Keratinocyte (primary cell): ENCODE data around the gene LY86.

ENCODE experiments used
- EZH2 ChIP-seq: IDR thresholded peaks from one replicate; pipeline ENCODE4 v1.6.1; 2012; ENCODE audit warnings: inconsistent platforms, mild to moderate bottlenecking, low read length, moderate library complexity
- TF ChIP-seq, protein P1 (sequence below), 3 experiments: IDR thresholded peaks in 1 of 3; conservative IDR thresholded peaks in 1 of 3; optimal IDR thresholded peaks in 1 of 3; 2 replicates in 2 of 3; 3 replicates in 1 of 3; pipeline versions ENCODE3 to v1.5.1; 2011; ENCODE audit warnings: low read length in 3 of 3, mild to moderate bottlenecking in 3 of 3, moderate library complexity in 2 of 3, control low read depth in 1 of 3, inconsistent platforms in 1 of 3; ENCODE audit not compliant: insufficient read depth in 2 of 3; ENCODE audit errors: extremely low read depth in 1 of 3

DNA sequence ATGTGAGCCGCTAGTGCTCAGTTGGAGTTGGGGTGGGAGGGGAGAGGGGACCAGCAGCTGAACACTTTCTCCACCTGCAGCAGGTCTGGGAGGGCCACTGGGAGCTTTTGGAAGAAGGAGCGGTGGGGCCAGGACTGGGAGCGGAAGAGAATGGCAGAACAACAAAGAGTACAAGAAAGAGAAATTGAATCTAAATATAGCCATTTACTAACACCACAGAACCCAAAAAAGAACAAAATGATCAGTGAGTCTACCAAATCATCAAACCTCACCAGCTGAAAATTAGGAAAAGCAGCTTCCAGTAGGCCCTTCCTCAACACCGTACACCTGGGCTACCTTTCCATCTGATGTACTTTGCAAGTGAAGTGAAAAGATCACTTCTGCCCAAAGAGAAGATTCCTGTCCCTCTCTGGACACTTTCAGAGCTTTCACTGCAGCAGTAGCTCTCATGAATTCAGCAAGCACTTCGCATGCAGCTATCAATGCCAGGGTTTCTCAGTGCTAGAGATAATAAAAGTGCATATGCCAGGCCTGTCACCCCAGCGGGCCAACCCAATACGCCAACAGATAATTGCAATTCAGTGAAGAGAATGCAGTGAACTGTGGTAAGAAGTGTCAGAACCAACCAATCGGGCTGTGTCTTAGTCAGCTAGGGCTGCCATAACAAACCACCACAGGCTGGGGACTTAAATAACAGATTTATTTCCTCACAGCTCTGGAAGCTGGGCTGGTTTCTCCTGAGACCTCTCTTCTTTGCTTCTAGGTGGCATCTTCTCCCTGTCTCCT lies 597 bp downstream of the LY86 start:
- TF ChIP-seq, protein P1, sequence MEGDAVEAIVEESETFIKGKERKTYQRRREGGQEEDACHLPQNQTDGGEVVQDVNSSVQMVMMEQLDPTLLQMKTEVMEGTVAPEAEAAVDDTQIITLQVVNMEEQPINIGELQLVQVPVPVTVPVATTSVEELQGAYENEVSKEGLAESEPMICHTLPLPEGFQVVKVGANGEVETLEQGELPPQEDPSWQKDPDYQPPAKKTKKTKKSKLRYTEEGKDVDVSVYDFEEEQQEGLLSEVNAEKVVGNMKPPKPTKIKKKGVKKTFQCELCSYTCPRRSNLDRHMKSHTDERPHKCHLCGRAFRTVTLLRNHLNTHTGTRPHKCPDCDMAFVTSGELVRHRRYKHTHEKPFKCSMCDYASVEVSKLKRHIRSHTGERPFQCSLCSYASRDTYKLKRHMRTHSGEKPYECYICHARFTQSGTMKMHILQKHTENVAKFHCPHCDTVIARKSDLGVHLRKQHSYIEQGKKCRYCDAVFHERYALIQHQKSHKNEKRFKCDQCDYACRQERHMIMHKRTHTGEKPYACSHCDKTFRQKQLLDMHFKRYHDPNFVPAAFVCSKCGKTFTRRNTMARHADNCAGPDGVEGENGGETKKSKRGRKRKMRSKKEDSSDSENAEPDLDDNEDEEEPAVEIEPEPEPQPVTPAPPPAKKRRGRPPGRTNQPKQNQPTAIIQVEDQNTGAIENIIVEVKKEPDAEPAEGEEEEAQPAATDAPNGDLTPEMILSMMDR (optimal IDR thresholded peaks at IDR 0.05 in 1 of 3, IDR thresholded peaks at IDR 0.05 in 1 of 3, conservative IDR thresholded peaks at IDR 0.05 in 1 of 3; ENCODE audit: extremely low read depth in 1 of 3, insufficient read depth in 2 of 3, low read length in 3 of 3), result no peak
- no peak for TF ChIP-seq EZH2
